Measurements from ENCODE around the gene KLF7. TPM values are rescaled to one million over a fixed set of nuclear protein-coding genes. Genes with fewer than 3 reads are reported as not detected.

Gene KLF7
- total RNA-seq, 2 experiments from 2014 or later = not detected

GRCh38 chr2:207159002-207159401 is 6.7 kb downstream of the KLF7 start:
- H3K27ac ChIP-seq (ENCODE audit: low read depth, low read length, poor library complexity, severe bottlenecking) = no peak overlapping the region
- no peaks in the 10 kb centered on the region for H3K79me2 ChIP-seq (ENCODE audit: insufficient read depth, low read depth, low read length)
- intact Hi-C loops (cut with micrococcal nuclease; ENCODE audit: unreplicated experiment) = no loop called here
- H3K4me2 ChIP-seq (ENCODE audit: low read length) = no peak overlapping the region
- POLR2A ChIA-PET = no interaction called here
- H3K9me3 ChIP-seq (ENCODE audit: low read length) = no peaks in the 10 kb centered on the region
- H3K4me3 ChIP-seq (ENCODE audit: low read depth, low read length, poor library complexity, severe bottlenecking) = no peak overlapping the region
- H3K4me1 ChIP-seq (ENCODE audit: insufficient read depth, low read length, poor library complexity, severe bottlenecking) = no peaks in the 10 kb centered on the region
- CTCF ChIA-PET (ENCODE audit: unreplicated experiment) = no interaction called here
- no peak overlapping the region for H2AFZ ChIP-seq (ENCODE audit: low read length)
- no peaks in the 10 kb centered on the region for H3K9me2 ChIP-seq (ENCODE audit: insufficient read depth, low read length)
- no peak for DNase-seq (ENCODE audit: low spot score)
- TF ChIP-seq, protein P1, sequence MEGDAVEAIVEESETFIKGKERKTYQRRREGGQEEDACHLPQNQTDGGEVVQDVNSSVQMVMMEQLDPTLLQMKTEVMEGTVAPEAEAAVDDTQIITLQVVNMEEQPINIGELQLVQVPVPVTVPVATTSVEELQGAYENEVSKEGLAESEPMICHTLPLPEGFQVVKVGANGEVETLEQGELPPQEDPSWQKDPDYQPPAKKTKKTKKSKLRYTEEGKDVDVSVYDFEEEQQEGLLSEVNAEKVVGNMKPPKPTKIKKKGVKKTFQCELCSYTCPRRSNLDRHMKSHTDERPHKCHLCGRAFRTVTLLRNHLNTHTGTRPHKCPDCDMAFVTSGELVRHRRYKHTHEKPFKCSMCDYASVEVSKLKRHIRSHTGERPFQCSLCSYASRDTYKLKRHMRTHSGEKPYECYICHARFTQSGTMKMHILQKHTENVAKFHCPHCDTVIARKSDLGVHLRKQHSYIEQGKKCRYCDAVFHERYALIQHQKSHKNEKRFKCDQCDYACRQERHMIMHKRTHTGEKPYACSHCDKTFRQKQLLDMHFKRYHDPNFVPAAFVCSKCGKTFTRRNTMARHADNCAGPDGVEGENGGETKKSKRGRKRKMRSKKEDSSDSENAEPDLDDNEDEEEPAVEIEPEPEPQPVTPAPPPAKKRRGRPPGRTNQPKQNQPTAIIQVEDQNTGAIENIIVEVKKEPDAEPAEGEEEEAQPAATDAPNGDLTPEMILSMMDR (conservative IDR thresholded peaks at IDR 0.05; ENCODE audit: low read length) = no peak
- no peak for TF ChIP-seq EZH2phosphoT487 (IDR thresholded peaks at IDR 0.05; ENCODE audit: borderline replicate concordance, low read depth, low read length)
- no TSS peak for BruUV-seq (replicated peaks)
- no peaks in the 10 kb centered on the region for H4K20me1 ChIP-seq (ENCODE audit: insufficient read depth, low read length)
- no peaks in the 10 kb centered on the region for H3K36me3 ChIP-seq (ENCODE audit: insufficient read depth, low read length)

GRCh38 chr2:207157731-207158130 is 8.0 kb downstream of the KLF7 start:
- CTCF ChIA-PET (ENCODE audit: unreplicated experiment) = no interaction called here
- TF ChIP-seq, protein P1 (conservative IDR thresholded peaks at IDR 0.05; ENCODE audit: low read length) = no peak
- TF ChIP-seq EZH2phosphoT487 (IDR thresholded peaks at IDR 0.05; ENCODE audit: borderline replicate concordance, low read depth, low read length) = no peak

GRCh38 chr2:207157162-207157481 is 8.6 kb downstream of the KLF7 start:
- H2AFZ ChIP-seq (ENCODE audit: low read length) = no peak overlapping the region
- H3K4me1 ChIP-seq (ENCODE audit: insufficient read depth, low read length, poor library complexity, severe bottlenecking) = no peaks in the 10 kb centered on the region
- H3K4me2 ChIP-seq (ENCODE audit: low read length) = no peak overlapping the region
- intact Hi-C loops (cut with micrococcal nuclease; ENCODE audit: unreplicated experiment) = no loop called here
- H3K27ac ChIP-seq (ENCODE audit: low read depth, low read length, poor library complexity, severe bottlenecking) = no peak overlapping the region
- no peaks in the 10 kb centered on the region for H3K36me3 ChIP-seq (ENCODE audit: insufficient read depth, low read length)
- no peaks in the 10 kb centered on the region for H3K79me2 ChIP-seq (ENCODE audit: insufficient read depth, low read depth, low read length)
- H3K9me3 ChIP-seq (ENCODE audit: low read length) = no peaks in the 10 kb centered on the region
- POLR2A ChIA-PET = interaction anchor here (1.1 kb wide), 1 partner anchor 48 kb away, joined by 4 read pairs; no protein-coding TSS in a partner anchor
- BruUV-seq (replicated peaks) = no TSS peak
- H3K9me2 ChIP-seq (ENCODE audit: insufficient read depth, low read length) = no peaks in the 10 kb centered on the region
- no peak for DNase-seq (ENCODE audit: low spot score)
- H3K4me3 ChIP-seq (ENCODE audit: low read depth, low read length, poor library complexity, severe bottlenecking) = no peak overlapping the region
- CTCF ChIA-PET (ENCODE audit: unreplicated experiment) = no interaction called here
- no peaks in the 10 kb centered on the region for H4K20me1 ChIP-seq (ENCODE audit: insufficient read depth, low read length)
- no peak for TF ChIP-seq EZH2phosphoT487 (IDR thresholded peaks at IDR 0.05; ENCODE audit: borderline replicate concordance, low read depth, low read length)
- TF ChIP-seq, protein P1 (conservative IDR thresholded peaks at IDR 0.05; ENCODE audit: low read length) = no peak

More at GRCh38 chr2:207157731-207158130, 8.0 kb downstream of the KLF7 start:
- no TSS peak for BruUV-seq (replicated peaks)
- Histone ChIP-seq H3K27ac (ENCODE audit: low read depth, low read length, poor library complexity, severe bottlenecking) (no peak overlapping the region), H3K4me3 (ENCODE audit: low read depth, low read length, poor library complexity, severe bottlenecking) (no peak overlapping the region), H3K79me2 (ENCODE audit: insufficient read depth, low read depth, low read length) (no peaks in the 10 kb centered on the region), H3K4me2 (ENCODE audit: low read length) (no peak overlapping the region), H2AFZ (ENCODE audit: low read length) (no peak overlapping the region), H3K9me2 (ENCODE audit: insufficient read depth, low read length) (no peaks in the 10 kb centered on the region), H4K20me1 (ENCODE audit: insufficient read depth, low read length) (no peaks in the 10 kb centered on the region), H3K9me3 (ENCODE audit: low read length) (no peaks in the 10 kb centered on the region), H3K36me3 (ENCODE audit: insufficient read depth, low read length) (no peaks in the 10 kb centered on the region), H3K4me1 (ENCODE audit: insufficient read depth, low read length, poor library complexity, severe bottlenecking) (no peaks in the 10 kb centered on the region)
- POLR2A ChIA-PET = interaction anchor here (1.1 kb wide), 1 partner anchor 49 kb away, joined by 4 read pairs; no protein-coding TSS in a partner anchor
- intact Hi-C loops (cut with micrococcal nuclease; ENCODE audit: unreplicated experiment) = no loop called here
- DNase-seq (ENCODE audit: low spot score) = no peak
